Thymus (tissue), 2 donors: ENCODE measurements around the gene MRPL4. TPM values are rescaled to one million over a fixed set of nuclear protein-coding genes. Genes with fewer than 3 reads are reported as not detected.

Experiments used
- polyA plus RNA-seq: library from polyadenylated mRNA; stranded (reverse); fragments of 200-250 nt; gene quantifications from one replicate; pipeline ENCODE4 v1.2.3, GENCODE V29; 2013
- total RNA-seq: library from RNA; stranded (reverse); fragments of 120-200 nt; gene quantifications from one replicate; pipeline ENCODE4 v1.2.4, GENCODE V29; 2013
- donor health status: healthy.

The MRPL4 gene
- total and polyA plus RNA-seq, 2 donors = 35.6 to 41.0 TPM

Other genes with a start within 250 kb of the MRPL4 start
- 1.6 TPM for gene COL5A3, start 241.7 kb upstream of the MRPL4 start, total RNA-seq
- gene COL5A3, start 241.7 kb upstream of the MRPL4 start, polyA plus RNA-seq = 10.7 TPM
- gene RDH8, start 238.7 kb upstream of the MRPL4 start, total RNA-seq = not detected
- gene RDH8, start 238.7 kb upstream of the MRPL4 start, polyA plus RNA-seq = 0.14 TPM
- gene SHFL, start 165.9 kb upstream of the MRPL4 start, total RNA-seq = 22.8 TPM
- 55.6 TPM for gene SHFL, start 165.9 kb upstream of the MRPL4 start, polyA plus RNA-seq
- 2.3 TPM for gene ANGPTL6, start 149.5 kb upstream of the MRPL4 start, total RNA-seq
- gene ANGPTL6, start 149.5 kb upstream of the MRPL4 start, polyA plus RNA-seq = 4.7 TPM
- 31.5 TPM for gene PPAN, start 145.9 kb upstream of the MRPL4 start, total RNA-seq
- gene PPAN, start 145.9 kb upstream of the MRPL4 start, polyA plus RNA-seq = 54.9 TPM
- 5.6 TPM for gene P2RY11, start 140.5 kb upstream of the MRPL4 start, total RNA-seq
- gene P2RY11, start 140.5 kb upstream of the MRPL4 start, polyA plus RNA-seq = 14.5 TPM
- 219 TPM for gene EIF3G, start 132.3 kb upstream of the MRPL4 start, total RNA-seq
- gene EIF3G, start 132.3 kb upstream of the MRPL4 start, polyA plus RNA-seq = 188 TPM
- gene DNMT1, start 57.3 kb upstream of the MRPL4 start, total RNA-seq = 46.0 TPM
- gene DNMT1, start 57.3 kb upstream of the MRPL4 start, polyA plus RNA-seq = 65.0 TPM
- gene S1PR2, start 20.9 kb upstream of the MRPL4 start, total RNA-seq = 2.7 TPM
- 2.4 TPM for gene S1PR2, start 20.9 kb upstream of the MRPL4 start, polyA plus RNA-seq
- 24.6 TPM for gene ICAM1, start 18.9 kb downstream of the MRPL4 start, total RNA-seq
- gene ICAM1, start 18.9 kb downstream of the MRPL4 start, polyA plus RNA-seq = 18.2 TPM
- 3.1 TPM for gene ICAM4, start 34.7 kb downstream of the MRPL4 start, total RNA-seq
- gene ICAM4, start 34.7 kb downstream of the MRPL4 start, polyA plus RNA-seq = 3.8 TPM
- gene ICAM5, start 37.7 kb downstream of the MRPL4 start, total RNA-seq = 0.85 TPM
- gene ICAM5, start 37.7 kb downstream of the MRPL4 start, polyA plus RNA-seq = 1.2 TPM
- gene ZGLP1, start 57.6 kb downstream of the MRPL4 start, total RNA-seq = 2.3 TPM
- 29.8 TPM for gene ZGLP1, start 57.6 kb downstream of the MRPL4 start, polyA plus RNA-seq
- 11.9 TPM for gene FDX2, start 63.8 kb downstream of the MRPL4 start, total RNA-seq
- 18.2 TPM for gene FDX2, start 63.8 kb downstream of the MRPL4 start, polyA plus RNA-seq
- gene RAVER1, start 81.3 kb downstream of the MRPL4 start, total RNA-seq = 5.9 TPM
- gene RAVER1, start 81.3 kb downstream of the MRPL4 start, polyA plus RNA-seq = 15.4 TPM
- 99.0 TPM for gene ICAM3, start 87.4 kb downstream of the MRPL4 start, total RNA-seq
- gene ICAM3, start 87.4 kb downstream of the MRPL4 start, polyA plus RNA-seq = 66.2 TPM
- 117 TPM for gene TYK2, start 128.4 kb downstream of the MRPL4 start, total RNA-seq
- 291 TPM for gene TYK2, start 128.4 kb downstream of the MRPL4 start, polyA plus RNA-seq
- 130 TPM for gene CDC37, start 151.3 kb downstream of the MRPL4 start, total RNA-seq
- gene CDC37, start 151.3 kb downstream of the MRPL4 start, polyA plus RNA-seq = 313 TPM
- 0.24 TPM for gene PDE4A, start 168.3 kb downstream of the MRPL4 start, total RNA-seq
- 4.8 TPM for gene PDE4A, start 168.3 kb downstream of the MRPL4 start, polyA plus RNA-seq